Heart left ventricle (tissue), 16 donors: ENCODE results near the gene RAB26. TPM values are rescaled to one million over a fixed set of nuclear protein-coding genes. Genes with fewer than 3 reads are reported as not detected.

Experiments used
- ATAC-seq, 4 donors: fragments of 200-7000 bp; cut with Tn5 transposase; one replicate each; pipeline ENCODE4 v1.9.1; 2020 to 2022; ENCODE audit warnings: moderate library complexity in 4 of 4, mild to moderate bottlenecking in 3 of 4, moderate number of reproducible peaks in 1 of 4
- DNase-seq, 5 donors: peaks; one replicate each; pipeline ENCODE4 v3.0.0-alpha.2; 2020
- H3K27ac ChIP-seq, 12 donors: fragments of 200-600 bp; sonication (generic) in 4 of 12; one replicate each; pipeline versions ENCODE4 v1.5.0 to v1.8.0; 2016 to 2022; ENCODE audit warnings: mild to moderate bottlenecking in 2 of 12
- H3K27me3 ChIP-seq, 9 donors: fragments of 200-600 bp; sonication (generic) in 2 of 9; one replicate each; pipeline versions ENCODE4 v1.5.1 to v1.8.0; 2016 to 2022; ENCODE audit warnings: mild to moderate bottlenecking in 3 of 9
- H3K36me3 ChIP-seq, 9 donors: fragments of 200-600 bp; sonication (generic) in 2 of 9; one replicate each; pipeline versions ENCODE4 v1.5.0 to v1.8.0; 2018 to 2022; ENCODE audit warnings: mild to moderate bottlenecking in 2 of 9
- H3K4me1 ChIP-seq, 12 donors: fragments of 200-600 bp; sonication (generic) in 4 of 12; one replicate each; pipeline versions ENCODE4 v1.5.0 to v1.8.0; 2016 to 2022; ENCODE audit warnings: mild to moderate bottlenecking in 3 of 12
- H3K4me3 ChIP-seq, 12 donors: fragments of 200-600 bp; sonication (generic) in 4 of 12; one replicate each; pipeline versions ENCODE4 v1.5.0 to v1.8.0; 2017 to 2022; ENCODE audit warnings: mild to moderate bottlenecking in 9 of 12, moderate library complexity in 4 of 12
- H3K9me3 ChIP-seq, 12 donors: fragments of 200-600 bp; sonication (generic) in 4 of 12; one replicate each; pipeline versions ENCODE4 v1.5.0 to v1.8.0; 2016 to 2022; ENCODE audit warnings: mild to moderate bottlenecking in 1 of 12
- CTCF ChIP-seq, 12 donors: fragments of 200-600 bp; sonication (generic) in 4 of 12; IDR thresholded peaks; one replicate each; pipeline versions ENCODE4 v1.5.0 to v1.8.0; 2018 to 2022; ENCODE audit warnings: antibody characterized with exemption in 12 of 12, mild to moderate bottlenecking in 5 of 12
- POLR2A ChIP-seq, 2 donors: fragments of 450-650 bp; IDR thresholded peaks; one replicate each; pipeline ENCODE4 v1.6.1; 2017; ENCODE audit warnings: antibody characterized with exemption in 2 of 2, mild to moderate bottlenecking in 2 of 2, moderate library complexity in 2 of 2
- WGBS, 4 donors: extraction: QIAGEN DNeasy Blood & Tissue Kit in 2 of 4; methylation state at CpG; one replicate each; pipeline versions ENCODE4 v1.1.5 to v1.1.7; 2013 to 2018; 5-methylcytosine and 5-hydroxymethylcytosine counted together
- intact Hi-C, 10 donors: fragments of 100-400 bp; cut with DNase I; formaldehyde crosslinking; loops; one replicate each; pipeline versions ENCODE4 v1.11.1 to v1.14.2; 2022
- polyA plus RNA-seq, 2 donors: library from polyadenylated mRNA; stranded (reverse); fragments of 200-250 nt; gene quantifications; one replicate each; pipeline ENCODE4 v1.2.3, GENCODE V29; 2013
- total RNA-seq, 9 donors: library from RNA; depleted of rRNA in 2 of 9; stranded (reverse); fragments of >200 nt in 2 of 9; fragmentation: NEBNext Ultra II Directional in 3 of 9; extraction: Animal tissue kit (Norgen Biotek cat#: 25700) in 3 of 9; gene quantifications; one replicate each; pipeline versions ENCODE4 v1.1.0 to v1.2.4, GENCODE V29; 2016 to 2023
- donor health status: ischemic (EF 13 %, LVEDD 7.1; RV severe dilation, severe dysfunction).
- donor health status: healthy with polysubstance abuse.
- donor health status: DM: no; HTN: yes; CAD: no.
- donor health status: DM: no; HTN: no; CAD: no.
- donor health status: ischemic (EF 25% LVEDD 6.9; RV normal size, moderate dysfunction).
- donor health status: ischemic (EF 25% LVEDD 5.7; RV mildly dilated, moderate dysfunction).
- donor health status: healthy.
- donor health status: DM: yes; HTN: yes; CAD: no.
- donor health status: ischemic (EF 35%, LVEDD 5.7; RV mildly dilated, moderate dysfunction).
- donor health status: nonischemic (EF 11% LVEDD 7.7; RV severe dilation, severe dysfunction).
- donor health status: DM: yes; HTN: yes; CAD: no.
- donor health status: PGD.
- donor health status: ischemic (EF 29% LVEDD 5.4; RV normal size, mild dysfunction).
- donor health status: nonischemic (EF 23%, LVEDD 6.1; RV moderate dilation, normal function).

The RAB26 gene
- total and polyA plus RNA-seq, 11 donors, result 0.28 to 5.0 (median 0.75) TPM

GRCh38 chr16:2163211-2163881 lies 14.9 kb downstream of the RAB26 start:
- intact Hi-C loops, result loop anchor here in 2 of 10 donors (5.0 to 10.0 kb wide), 2 partner anchors 39 to 261 kb away; partner anchors contain the start of gene CCNF (in 1 of the 2)
- TF ChIP-seq POLR2A (IDR thresholded peaks at IDR 0.05) (no peak), CTCF (IDR thresholded peaks at IDR 0.05) (no peak)
- DNase-seq (no peak), ATAC-seq (no peak)
- Histone ChIP-seq H3K9me3 (no peaks in the 10 kb centered on the region), H3K36me3 (peaks cover 0 to 26% (median 12%) of the 10 kb centered on the region in 9 donors), H3K27me3 (no peaks in the 10 kb centered on the region), H3K27ac (no peak overlapping the region), H3K4me1 (peaks cover 0 to 32% (median 11%) of the 10 kb centered on the region in 12 donors), H3K4me3 (no peak overlapping the region)
- 93 to 100% (median 96%) methylated on average over 11 to 26 of the region's 26 CpGs for WGBS, 4 donors

GRCh38 chr16:2165861-2166260 lies 17.4 kb downstream of the RAB26 start:
- Histone ChIP-seq H3K4me3 (no peak overlapping the region), H3K9me3 (no peaks in the 10 kb centered on the region), H3K27ac (no peak overlapping the region), H3K36me3 (peaks cover 0 to 50% (median 14%) of the 10 kb centered on the region in 9 donors), H3K27me3 (no peaks in the 10 kb centered on the region), H3K4me1 (peaks cover 0 to 13% (median 3%) of the 10 kb centered on the region in 12 donors)
- WGBS, 4 donors, result 92 to 100% (median 95%) methylated on average over 6 to 12 of the region's 12 CpGs
- intact Hi-C loops, result loop anchor here in 1 of 10 donors (10.0 kb wide), 1 partner anchor 259 kb away; the partner anchor contains the start of gene CCNF
- DNase-seq (no peak), ATAC-seq (no peak)
- no peak for TF ChIP-seq POLR2A (IDR thresholded peaks at IDR 0.05)
- no peak for TF ChIP-seq CTCF (IDR thresholded peaks at IDR 0.05)

GRCh38 chr16:2166263-2167067 lies 18.0 kb downstream of the RAB26 start:
- TF ChIP-seq POLR2A (IDR thresholded peaks at IDR 0.05) (no peak), CTCF (IDR thresholded peaks at IDR 0.05) (no peak)
- peaks cover 0 to 55% (median 14%) of the 10 kb centered on the region in 9 donors for H3K36me3 ChIP-seq
- no peaks in the 10 kb centered on the region for H3K27me3 ChIP-seq
- DNase-seq, result no peak
- H3K27ac ChIP-seq, result no peak overlapping the region
- H3K4me3 ChIP-seq, result no peak overlapping the region
- no peak for ATAC-seq
- peaks cover 0 to 9% (median under 1%) of the 10 kb centered on the region in 12 donors for H3K4me1 ChIP-seq
- H3K9me3 ChIP-seq, result no peaks in the 10 kb centered on the region
- intact Hi-C loops, result loop anchor here in 1 of 10 donors (10.0 kb wide), 1 partner anchor 258 kb away; the partner anchor contains the start of gene CCNF
- WGBS, 4 donors, result 91 to 94% (median 93%) methylated on average over 16 to 17 of the region's 17 CpGs
